ENCODE data around the gene POLR2J.
A peak's percentile ranks its signal among the peaks of the same experiment; 100 is the strongest.
"Not testable (repeated sequence)": the region's sequence is repeated elsewhere in the genome, so short reads cannot be mapped to it uniquely, and the experiment has no call there.

Gene POLR2J

DNA sequence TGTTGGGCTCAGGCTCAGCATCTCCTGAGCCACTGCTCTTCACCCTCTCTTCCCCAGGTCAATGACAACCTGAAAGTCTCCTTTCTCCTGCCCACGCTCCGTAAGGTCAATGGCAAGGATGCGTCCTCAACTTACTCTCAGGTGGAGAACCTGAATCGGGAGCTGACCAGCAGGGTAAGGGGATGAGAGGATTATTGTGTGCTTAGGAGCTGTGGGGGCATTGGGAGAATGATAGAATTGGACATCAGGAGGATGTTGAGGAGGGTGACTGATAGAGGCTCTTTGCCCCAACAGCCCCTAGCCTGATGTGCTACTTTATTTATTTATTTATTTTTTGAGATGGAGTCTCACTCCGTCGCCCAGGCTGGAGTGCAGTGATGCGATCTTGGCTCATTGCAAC lies 12.6 kb downstream of the POLR2J start:
- DNase-seq (ENCODE audit: low spot score): no peak

DNA sequence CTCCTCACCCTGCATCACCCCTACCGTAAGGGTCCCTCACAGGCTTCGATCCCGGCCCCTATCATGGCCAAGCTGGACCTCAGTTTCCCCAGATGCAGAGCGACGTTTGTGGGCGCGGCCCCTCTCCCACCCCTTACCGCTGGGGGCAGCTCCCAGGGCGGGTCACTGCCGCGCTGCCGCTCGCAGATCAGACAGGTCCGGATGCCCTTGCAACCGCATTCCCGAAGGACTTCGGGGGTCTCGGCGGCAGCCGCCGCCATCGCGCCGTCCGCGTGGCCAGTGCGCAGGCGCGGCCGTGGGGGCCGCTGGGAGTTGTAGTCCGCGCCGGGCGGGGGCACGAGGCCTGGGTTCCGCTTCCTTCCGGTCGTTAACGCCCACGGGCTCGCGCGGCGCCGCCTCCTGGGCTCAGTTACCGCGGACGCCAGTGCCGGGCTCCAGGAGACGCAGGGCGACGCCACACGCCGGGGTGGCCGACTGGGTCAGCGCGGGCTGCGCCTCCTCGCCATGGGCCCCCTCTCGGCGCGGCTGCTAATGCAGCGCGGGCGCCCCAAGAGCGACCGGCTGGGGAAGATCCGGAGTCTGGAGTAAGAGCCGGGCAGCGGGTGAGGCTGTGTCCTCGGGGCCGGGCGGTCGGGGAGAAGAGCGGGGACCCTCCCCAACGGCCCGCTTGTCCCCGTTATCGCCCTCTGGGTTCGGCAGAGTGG lies 14.0 kb downstream of the POLR2J start, which contains the start of the genes ALKBH4 and LRWD1:
ALKBH4 (minus strand) TSS at position 287 of the 704 bp plus-strand sequence; CDS start at position 260, 27 bp downstream.
LRWD1 (plus strand) TSS at position 408 of the 704 bp plus-strand sequence; CDS start at position 505, 97 bp downstream.
- DNase-seq (ENCODE audit: low spot score): peak; percentile 87

DNA sequence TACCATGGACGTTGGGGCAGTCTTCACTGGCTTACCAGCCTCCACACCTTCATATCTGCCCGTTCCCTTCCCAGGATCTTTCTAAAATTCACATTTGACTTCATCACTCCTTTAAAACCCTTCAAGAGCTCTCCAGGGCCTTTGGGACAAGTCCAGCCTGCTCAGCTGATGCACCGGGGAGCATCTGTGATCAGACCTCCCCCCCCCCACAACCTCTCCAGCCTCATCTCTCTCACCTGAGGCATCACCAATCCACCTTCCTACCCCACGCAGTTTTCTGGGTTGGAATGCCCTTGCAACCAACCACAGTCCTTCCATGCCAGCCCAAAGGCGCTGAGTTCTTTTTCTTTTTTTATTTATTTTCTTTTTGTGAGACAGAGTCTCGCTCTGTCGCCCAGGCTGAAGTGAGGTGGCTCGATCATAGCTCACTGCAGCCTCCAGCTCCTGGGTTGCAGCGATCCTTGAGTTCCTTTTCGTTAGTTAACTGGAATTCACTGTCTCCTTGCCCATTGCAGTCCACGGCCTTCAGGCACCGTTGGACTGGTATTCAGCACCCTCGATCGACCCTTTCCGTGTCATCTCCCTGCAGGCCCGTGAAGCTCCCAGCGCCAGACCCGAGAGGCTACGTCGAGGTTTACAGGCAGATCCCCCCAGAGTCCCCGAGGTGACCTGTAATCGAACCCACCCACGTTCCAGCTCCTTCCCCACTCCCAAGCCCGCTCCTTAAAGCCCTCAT lies 14.7 kb downstream of the POLR2J start:
- DNase-seq (ENCODE audit: low spot score): no peak

DNA sequence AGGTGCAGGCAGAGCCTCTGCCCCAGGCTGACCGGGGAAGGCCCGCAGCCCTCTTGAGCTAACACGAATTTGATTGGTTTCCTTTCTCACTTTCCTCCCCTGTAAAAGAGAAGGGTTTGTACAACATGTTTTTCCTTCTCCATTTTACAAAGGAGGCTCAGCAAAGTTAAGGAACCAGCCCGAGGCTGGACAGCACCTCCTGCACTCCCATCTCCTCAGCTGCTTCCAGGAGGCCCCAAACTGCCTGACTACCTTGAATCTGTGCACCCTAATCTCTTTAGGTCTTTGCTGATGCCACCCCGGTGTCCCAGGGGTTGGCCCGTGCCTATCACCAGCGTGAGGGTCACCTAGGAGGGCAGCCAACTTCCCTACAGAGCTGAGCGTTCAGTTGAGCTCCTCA lies 18.3 kb downstream of the POLR2J start:
- DNase-seq (ENCODE audit: low spot score): no peak

DNA sequence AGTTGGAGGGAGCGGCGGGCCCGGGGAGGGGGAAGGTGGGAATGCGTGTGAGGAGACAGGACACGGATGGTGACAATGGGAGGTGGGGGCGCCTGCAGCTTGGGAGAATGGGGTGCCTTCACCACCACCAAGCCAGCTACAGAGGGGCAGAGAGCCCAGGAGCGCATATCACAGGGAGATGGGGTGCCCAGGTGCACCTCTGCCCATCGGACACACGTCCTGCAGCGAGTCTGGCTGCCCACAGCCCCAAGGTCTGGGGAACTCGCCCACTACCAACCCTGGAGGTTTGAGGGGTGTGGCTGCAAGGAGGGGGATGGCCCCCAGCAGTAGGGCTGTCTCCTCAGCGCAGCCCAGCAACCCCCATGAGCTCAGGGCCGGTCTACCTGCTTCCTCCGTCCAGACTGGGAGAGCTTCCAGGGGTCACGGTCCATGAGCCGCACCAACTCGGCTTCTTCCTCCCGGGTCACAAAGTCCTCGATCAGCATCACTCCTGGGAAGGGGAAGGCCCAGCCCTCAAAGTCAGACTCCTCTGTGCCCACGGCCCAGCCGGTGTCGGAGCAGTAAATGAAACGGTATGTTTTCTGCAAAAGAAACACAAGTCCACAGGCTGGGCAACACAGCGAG lies 19.4 kb downstream of the POLR2J start:
- no peak for DNase-seq (ENCODE audit: low spot score)

DNA sequence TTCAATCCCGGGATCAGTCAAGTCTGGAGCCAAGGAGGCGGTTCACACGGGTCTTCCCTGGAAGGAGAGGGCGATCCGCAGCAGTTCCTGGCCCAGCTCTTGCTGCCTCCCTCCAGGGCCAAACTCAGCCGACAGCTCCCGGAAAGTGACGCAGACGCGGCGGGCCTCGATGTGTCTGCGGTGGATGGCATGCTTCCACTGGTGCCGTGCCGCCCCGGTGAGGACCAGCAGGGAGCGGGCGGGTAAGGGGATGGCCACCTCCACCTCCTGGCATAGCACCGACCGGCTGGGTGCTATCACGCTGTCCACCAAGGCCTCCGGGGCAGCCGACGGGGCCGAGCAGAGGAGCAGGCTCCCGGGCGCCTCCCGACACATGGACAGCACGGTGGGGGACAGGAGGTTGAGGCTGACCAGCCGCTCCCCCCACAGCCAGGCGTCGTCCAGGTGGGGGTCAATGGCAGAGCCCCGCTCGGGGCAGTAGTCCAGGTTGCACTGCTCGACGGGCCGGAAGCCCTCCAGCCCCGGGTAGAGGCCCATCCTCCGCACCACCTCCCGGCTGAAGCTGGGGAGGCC lies 21.3 kb downstream of the POLR2J start:
- DNase-seq (ENCODE audit: low spot score): no peak

DNA sequence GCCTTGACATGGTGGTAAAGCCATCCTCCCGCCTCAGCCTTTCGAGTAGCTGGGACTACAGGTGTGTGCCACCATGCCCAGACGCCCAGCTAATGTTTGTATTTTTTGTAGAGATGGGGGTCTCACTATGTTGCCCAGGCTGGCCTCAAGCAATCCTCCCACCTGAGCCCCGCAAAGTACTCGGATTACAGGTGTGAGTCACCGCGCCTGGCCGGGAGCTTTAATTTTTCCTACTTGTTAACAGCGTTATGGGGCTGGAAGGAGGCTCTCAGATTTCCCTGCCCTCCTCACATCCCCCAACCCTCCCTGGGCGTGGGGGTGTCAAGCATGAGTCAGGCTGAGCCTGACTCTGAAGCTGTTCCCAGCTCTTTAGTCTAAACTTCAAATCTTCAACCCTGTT lies 22.4 kb downstream of the POLR2J start:
- DNase-seq (ENCODE audit: low spot score): no peak

DNA sequence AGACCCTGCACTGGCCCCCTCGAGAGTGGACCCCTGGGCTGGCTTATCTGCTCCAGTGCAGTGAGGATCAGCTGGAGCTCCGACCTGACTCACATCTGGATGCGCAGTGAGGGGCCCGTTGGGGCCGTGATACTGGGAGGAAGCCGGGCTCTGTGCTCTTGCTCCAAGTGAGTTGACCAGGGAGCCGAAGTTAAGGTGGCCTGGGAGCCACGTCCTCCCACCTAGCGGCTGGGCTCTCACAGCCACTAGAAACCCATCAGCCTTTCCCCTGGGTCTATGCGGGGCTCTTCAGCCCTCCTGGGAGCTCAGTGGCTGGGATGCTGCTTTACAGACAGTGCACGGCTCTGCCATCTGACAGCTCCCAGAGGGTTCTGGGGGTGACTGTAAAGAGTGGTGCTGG lies 23.1 kb downstream of the POLR2J start:
- no peak for DNase-seq (ENCODE audit: low spot score)

DNA sequence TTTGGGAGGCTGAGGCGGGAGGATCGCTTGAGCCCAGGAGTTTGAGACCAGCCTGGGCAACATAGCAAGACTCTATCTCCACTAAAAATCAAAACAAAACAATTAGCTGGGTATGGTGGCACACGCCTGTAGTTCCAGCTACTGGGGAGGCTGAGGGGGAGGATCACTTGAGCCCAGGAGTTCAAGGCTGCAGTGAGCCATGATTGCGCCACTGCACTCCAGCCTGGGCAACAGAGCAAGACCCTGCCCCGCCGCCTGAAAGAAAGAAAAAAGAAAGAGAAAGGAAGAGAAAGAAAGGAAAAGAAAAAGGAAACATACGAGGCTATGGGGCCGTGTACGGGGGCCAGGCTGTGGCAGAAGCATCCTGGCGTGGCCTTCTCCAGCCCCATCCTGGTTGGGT lies 23.8 kb downstream of the POLR2J start:
- not testable (repeated sequence) for DNase-seq (ENCODE audit: low spot score)

DNA sequence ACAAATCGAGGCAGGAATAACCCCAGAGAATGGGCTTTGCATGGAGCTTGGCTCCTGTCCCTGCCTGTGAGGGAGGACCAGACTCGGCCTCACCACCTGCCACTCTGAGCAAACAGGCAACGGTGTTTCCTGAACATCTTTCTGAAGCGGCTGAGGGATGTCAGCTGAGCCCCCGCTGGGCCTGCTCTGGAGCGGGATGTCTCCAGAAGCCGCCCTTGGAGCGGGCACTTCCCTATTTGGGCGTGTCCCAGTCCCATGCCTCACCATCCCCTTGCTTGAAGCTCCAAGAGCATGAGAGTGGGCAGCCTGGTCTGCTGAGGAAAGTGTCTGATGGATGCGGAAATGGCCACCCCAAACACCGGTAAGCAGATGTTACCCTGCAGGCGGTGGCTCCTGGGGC lies 24.3 kb downstream of the POLR2J start:
- no peak for DNase-seq (ENCODE audit: low spot score)

DNA sequence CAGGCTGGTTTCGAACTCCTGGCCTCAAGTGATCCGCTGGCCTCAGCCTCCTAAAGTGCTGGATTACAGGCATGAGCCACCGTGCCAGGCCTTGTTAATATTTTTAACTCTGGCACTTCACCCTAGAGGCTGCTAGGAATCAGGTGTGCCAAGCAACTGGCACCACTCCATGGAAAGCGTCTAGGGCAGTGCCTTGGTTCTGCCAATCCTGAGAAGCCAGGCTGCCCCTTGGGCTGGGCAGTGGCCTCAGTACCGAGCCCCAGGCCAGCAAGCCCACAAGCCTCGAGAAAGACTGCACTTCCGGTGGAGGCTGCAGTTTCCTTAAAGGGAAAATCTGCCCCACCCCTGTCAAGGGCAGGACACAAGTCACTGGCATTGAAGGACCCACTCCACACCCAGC lies 25.4 kb downstream of the POLR2J start:
- no peak for DNase-seq (ENCODE audit: low spot score)

DNA sequence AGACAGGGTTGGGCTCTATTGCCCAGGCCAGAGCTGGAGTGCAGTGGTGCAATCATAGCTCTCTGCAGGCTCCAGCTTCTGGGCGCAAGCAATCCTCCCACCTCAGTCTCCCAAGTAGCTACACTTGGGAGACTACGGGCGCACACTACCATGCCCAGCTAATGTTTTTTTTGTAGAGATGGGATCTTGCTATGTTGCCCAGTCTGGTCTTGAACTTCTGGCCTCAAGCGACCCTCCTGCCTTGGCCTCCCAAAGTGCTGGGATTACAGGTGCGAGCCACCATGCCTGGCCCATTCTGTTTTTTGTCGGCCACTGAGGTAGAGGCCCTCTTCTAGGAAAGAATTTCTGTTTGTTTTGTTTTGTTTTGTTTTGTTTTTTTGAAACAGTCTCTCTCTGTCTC lies 26.3 kb downstream of the POLR2J start:
- no peak for DNase-seq (ENCODE audit: low spot score)

DNA sequence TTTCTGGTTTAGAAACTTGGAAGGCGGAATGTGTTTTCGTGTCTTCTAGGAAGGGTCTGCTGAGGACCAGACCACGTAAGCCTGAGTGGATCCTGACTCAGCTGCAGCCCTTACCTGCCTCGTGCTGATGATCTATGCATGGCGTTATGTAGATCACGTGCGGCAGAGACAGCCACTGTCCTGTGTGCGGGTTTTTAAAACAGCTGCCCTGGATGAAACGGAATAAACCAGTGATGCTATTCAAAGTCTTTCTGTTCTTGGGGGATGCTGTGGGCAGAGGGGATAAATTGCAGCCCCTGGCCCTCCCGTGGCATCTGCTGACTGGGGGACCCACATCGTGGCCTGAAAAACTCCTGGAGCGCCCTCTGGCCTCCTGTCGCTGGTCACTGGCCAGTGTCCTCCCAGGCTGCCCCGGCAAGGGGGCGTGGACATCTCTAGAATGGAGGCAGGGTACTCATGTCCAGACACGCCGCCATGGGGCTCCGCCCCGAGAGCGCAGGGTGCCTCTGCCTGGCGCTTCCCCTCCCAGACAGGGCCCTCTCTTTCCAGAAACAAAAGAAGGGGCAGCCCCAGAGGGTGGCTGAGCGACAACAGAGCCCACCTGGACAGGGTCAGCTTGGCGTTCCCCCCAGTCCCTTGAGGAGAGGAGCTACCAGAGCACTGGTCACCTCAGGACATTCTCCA lies 27.2 kb downstream of the POLR2J start:
- no peak for DNase-seq (ENCODE audit: low spot score)

DNA sequence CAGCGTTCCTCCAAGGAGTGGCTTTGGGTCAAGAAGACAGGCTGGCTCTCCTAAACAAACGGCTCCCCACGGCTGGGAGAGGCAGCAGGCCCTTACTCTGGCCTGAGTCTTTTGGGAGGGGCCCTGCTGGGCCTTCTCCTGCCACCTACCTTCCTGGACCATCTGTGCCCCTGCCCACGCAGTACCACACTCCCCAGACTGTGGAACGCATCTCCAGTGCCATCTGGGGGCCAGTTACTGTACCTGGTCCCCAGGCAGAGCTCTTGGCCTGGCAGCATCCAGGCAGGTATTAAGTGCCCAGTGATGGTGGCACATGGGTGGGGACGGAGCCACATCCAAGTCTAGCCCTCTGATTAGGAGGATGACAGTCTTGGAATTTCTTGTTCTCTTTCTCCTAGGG lies 28.5 kb downstream of the POLR2J start:
- DNase-seq (ENCODE audit: low spot score): no peak

DNA sequence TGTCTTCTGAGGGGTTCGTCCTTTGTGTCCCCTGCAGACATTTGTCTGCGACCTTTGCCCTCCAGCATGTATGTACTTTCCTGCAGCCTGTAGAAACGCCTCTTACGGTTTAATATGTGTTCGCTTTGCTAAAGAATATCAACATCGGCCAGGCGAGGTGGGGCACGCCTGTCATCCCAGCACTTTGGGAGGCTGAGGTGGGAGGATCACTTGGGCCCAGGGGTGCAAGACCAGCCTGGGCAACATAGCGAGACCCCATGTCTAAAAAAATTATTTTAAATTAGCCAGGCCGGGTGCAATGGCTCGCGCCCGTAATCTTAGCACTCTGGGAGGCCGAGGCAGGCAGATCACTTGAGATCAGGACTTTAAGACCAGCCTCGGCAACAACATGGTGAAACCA lies 29.6 kb downstream of the POLR2J start:
- DNase-seq (ENCODE audit: low spot score): no peak

DNA sequence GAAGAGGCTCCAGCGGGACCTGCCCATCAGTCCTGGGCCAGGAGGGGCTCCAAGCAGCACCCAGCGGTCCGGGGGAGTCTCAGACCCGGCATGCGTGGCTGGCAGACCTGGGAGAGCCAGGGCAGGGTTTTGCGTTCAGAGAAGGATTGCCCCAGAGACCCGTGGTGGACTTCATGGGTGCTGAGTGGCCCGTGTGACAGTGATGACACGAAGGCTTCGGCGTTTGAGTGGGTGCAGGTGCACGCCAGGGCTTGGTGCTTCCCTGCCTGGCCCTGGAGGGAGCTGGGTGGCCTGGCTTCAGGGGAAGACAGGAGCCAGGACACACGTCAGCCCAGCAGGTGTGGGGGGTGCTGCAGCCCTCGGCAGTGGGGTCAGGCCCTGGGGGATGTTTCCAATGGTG lies 31.4 kb downstream of the POLR2J start:
- DNase-seq (ENCODE audit: low spot score): no peak

DNA sequence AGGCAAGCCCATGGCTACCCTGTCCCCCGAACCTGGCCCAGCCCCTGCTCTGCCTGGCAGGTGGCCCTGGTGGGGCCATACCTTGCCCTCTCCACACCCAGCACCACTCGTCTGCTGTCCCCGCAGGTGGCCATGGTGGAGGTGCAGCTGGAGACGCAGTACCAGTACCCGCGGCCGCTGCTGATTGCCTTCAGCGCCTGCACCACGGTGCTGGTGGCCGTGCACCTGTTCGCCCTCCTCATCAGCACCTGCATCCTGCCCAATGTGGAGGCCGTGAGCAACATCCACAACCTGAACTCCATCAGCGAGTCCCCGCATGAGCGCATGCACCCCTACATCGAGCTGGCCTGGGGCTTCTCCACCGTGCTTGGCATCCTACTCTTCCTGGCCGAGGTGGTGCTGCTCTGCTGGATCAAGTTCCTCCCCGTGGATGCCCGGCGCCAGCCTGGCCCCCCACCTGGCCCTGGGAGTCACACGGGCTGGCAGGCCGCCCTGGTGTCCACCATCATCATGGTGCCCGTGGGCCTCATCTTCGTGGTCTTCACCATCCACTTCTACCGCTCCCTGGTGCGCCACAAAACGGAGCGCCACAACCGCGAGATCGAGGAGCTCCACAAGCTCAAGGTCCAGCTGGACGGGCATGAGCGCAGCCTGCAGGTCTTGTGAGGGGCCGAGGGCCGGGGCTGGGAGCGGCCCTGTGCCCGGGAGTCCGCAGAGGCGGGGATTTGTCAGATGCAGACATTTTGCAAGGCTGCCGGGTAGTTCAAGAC lies 32.1 kb downstream of the POLR2J start:
- no peak for DNase-seq (ENCODE audit: low spot score)

DNA sequence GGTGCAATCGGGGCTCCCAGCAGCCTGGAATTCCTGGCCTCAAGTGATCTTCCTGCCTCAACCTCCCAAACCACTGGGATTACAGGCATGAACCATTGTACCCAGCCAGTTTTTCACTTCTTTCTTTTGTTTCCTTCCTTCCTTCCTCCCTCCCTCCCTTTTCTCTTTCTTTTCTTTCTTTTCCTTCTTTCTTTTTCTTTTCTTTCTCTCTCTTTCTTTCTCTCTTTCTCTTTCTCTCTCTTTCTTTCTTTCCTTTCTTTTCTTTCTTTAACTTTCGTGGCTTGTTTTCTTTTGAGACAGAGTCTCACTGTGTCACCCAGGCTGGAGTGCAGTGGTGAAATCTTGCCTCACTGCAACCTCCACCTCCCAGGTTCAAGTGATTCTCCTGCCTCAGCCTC lies 33.0 kb downstream of the POLR2J start:
- DNase-seq (ENCODE audit: low spot score): no peak

DNA sequence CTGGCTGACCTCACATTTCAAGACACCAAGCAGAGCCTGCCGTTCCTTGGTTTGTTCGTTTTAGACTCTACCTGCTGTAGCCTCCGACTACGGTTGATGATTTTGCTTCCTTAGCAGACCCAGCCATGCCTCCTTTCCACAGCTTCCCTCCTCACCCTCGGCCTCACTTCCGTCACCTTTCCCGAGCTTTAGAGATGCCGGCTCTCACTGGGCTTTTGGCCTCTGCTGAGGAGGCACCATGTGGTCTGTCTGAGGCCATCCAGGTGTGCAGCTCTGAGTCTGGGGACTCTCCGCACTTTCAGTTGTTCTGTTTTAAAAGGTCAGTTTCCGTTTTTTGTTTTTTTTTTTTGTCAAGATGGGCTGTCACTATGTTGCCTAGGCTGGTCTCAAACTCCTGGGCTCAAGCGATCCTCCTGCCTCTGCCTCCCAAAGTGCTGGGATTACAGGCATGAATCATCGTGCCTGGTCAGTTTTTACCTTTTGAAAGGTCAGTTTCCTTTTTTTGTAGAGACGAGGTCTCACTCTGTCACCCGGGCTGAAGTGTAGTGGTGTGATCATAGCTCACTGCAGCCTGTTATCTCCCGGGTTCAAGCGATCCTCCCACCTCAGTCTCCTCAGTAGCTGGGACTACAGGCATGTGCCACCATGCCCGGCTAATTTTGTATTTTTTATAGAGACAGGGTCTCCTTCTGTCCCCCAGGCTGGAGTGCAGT lies 33.6 kb downstream of the POLR2J start:
- DNase-seq (ENCODE audit: low spot score): no peak

DNA sequence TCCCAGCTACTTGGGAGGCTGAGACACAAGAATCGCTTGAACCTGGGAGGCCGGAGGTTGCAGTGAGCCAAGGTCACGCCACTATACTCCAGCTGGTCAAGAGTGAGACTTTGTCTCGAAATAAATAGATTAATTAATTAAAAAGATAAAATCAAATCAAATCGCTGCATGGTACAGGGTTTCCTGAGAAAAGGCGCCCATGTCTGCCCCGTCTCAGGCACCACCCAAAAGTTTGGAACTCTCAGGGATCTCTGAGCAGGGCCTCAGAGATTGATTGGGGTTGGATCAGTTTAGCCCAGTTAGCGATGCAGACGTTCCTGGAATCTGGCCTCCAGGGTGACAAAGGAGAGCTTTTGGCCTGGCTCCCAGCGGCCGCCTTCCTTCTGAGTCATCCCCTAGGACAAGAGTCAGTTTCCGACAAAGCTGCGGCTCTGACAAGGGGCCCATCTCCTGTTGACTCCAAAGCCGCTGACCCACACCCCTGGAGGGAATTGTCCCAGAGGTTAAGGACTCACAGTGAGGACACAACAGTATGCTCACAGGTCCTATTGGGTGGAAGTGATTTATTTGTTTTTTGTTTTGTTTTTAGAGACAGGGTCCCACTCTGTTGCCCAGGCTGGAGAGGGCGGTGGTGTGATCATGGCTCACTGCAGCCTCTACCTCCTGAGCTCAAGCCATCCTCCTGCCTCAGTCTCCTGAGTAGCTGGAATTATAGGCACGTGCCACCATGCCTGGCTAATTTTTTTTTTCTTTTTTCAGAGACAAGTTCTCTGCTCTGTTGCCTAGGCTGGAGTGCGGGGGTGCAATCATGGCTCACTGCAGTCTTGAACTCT lies 38.5 kb downstream of the POLR2J start:
- DNase-seq (ENCODE audit: low spot score): no peak
